Measurements from ENCODE around the gene GRIN3B.

- TF ChIP-seq CTCF (IDR thresholded peaks at IDR 0.05) (peak in 3 of 4 experiments; percentile 48 to 97 (median 61)), POLR2A (IDR thresholded peaks at IDR 0.05) (no peak), POLR2AphosphoS5 (IDR thresholded peaks at IDR 0.05) (no peak), EP300 (IDR thresholded peaks at IDR 0.05) (no peak)
Observed at GRCh38 chr19:982567-983170, 17.6 kb upstream of the GRIN3B start.

Data from sigmoid colon (tissue), 4 donors.